ENCODE measurements around the gene AMBP. TPM values are rescaled to one million over a fixed set of nuclear protein-coding genes. Genes with fewer than 3 reads are reported as not detected.

The AMBP gene
- total RNA-seq, 1 experiment from 2014 or later: 0.20 TPM

DNA sequence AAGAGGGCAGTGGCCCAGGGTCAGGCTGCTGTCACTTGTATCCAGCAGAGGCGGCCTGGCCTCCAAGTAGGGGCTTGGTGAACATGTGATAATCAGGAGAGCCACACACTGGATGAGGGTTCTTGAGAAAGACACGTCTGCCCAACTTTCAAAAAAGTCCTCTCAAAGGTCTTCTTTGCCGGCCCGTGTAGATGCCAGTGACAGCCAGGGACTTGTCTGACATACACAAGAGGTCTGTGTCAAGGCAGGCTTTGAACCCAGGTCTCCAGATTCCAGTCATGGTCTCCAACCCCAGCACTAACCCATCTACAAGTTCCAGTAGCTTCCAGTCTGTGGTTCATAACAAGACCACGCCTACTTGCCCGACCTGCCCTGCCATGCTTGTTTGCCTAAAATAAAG is 7.9 kb upstream of the AMBP start:
- Histone ChIP-seq H2BK5ac (ENCODE audit: insufficient read length, low read length) (no peak overlapping the region), H3K56ac (ENCODE audit: insufficient read length, low read depth, low read length) (no peak overlapping the region), H3K27me3 (ENCODE audit: insufficient read depth, low read length) (no peaks in the 10 kb centered on the region), H3K4ac (ENCODE audit: low read depth, low read length) (no peak overlapping the region), H3K23ac (ENCODE audit: insufficient read length, low read depth, low read length) (no peak overlapping the region), H3K14ac (ENCODE audit: insufficient read depth, low read length) (no peak overlapping the region), H2BK20ac (ENCODE audit: low read depth, low read length, poor library complexity, severe bottlenecking) (no peak overlapping the region), H4K20me1 (ENCODE audit: control insufficient read depth, insufficient read depth, insufficient read length) (no peaks in the 10 kb centered on the region), H3T11ph (ENCODE audit: low read length) (no peak overlapping the region), H3K79me1 (ENCODE audit: insufficient read depth, low read depth, low read length, poor library complexity, severe bottlenecking) (no peaks in the 10 kb centered on the region), H3K27ac (ENCODE audit: insufficient read length, low read depth, low read length) (no peak overlapping the region), H3K79me2 (ENCODE audit: insufficient read depth, low read length) (no peaks in the 10 kb centered on the region), H3K9me3 (ENCODE audit: control insufficient read depth, low read depth, low read length) (no peaks in the 10 kb centered on the region), H4K91ac (ENCODE audit: insufficient read length, low read depth, low read length) (no peak overlapping the region), H3K18ac (ENCODE audit: insufficient read length, low read depth, low read length) (no peak overlapping the region), H3K9ac (ENCODE audit: extremely low read depth, insufficient read length, low read length) (no peak overlapping the region), H2BK12ac (ENCODE audit: insufficient read length, low read depth, low read length) (no peak overlapping the region), H2AK5ac (ENCODE audit: insufficient read length, low read length) (no peak overlapping the region), H2BK15ac (ENCODE audit: low read depth, low read length) (no peak overlapping the region), H3K23me2 (ENCODE audit: insufficient read length, low read depth, low read length, poor library complexity, severe bottlenecking) (no peaks in the 10 kb centered on the region), H2AFZ (ENCODE audit: low read length) (no peak overlapping the region), H3K4me2 (ENCODE audit: insufficient read depth, insufficient read length, low read length) (no peak overlapping the region), H4K5ac (ENCODE audit: insufficient read length, low read depth, low read length) (no peak overlapping the region), H3K4me1 (ENCODE audit: insufficient read depth, low read length) (no peaks in the 10 kb centered on the region), H2BK120ac (ENCODE audit: low read depth, low read length, poor library complexity, severe bottlenecking) (no peak overlapping the region), H4K8ac (replicated peaks; ENCODE audit: insufficient read length, low read depth, low read length) (no peak overlapping the region)
- peaks cover 25% of the 10 kb centered on the region for H3K27me3 Mint-ChIP-seq (ENCODE audit: low read depth)
- H3K9me3 Mint-ChIP-seq: no peaks in the 10 kb centered on the region
- H3K4me3 Mint-ChIP-seq: no peak overlapping the region
- TF ChIP-seq, protein P1, sequence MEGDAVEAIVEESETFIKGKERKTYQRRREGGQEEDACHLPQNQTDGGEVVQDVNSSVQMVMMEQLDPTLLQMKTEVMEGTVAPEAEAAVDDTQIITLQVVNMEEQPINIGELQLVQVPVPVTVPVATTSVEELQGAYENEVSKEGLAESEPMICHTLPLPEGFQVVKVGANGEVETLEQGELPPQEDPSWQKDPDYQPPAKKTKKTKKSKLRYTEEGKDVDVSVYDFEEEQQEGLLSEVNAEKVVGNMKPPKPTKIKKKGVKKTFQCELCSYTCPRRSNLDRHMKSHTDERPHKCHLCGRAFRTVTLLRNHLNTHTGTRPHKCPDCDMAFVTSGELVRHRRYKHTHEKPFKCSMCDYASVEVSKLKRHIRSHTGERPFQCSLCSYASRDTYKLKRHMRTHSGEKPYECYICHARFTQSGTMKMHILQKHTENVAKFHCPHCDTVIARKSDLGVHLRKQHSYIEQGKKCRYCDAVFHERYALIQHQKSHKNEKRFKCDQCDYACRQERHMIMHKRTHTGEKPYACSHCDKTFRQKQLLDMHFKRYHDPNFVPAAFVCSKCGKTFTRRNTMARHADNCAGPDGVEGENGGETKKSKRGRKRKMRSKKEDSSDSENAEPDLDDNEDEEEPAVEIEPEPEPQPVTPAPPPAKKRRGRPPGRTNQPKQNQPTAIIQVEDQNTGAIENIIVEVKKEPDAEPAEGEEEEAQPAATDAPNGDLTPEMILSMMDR (conservative IDR thresholded peaks at IDR 0.05): no peak
- H3K27ac Mint-ChIP-seq: no peak overlapping the region
- DNase-seq: no peak
- H3K4me1 Mint-ChIP-seq: 0 out of 4 replicates have a peak, but pooled peaks cover 0 to 3% of the 10 kb centered on the region in 2 experiments
- WGBS (ENCODE audit: extremely low coverage, insufficient read length, low lambda C conversion rate): no CpG with 5 or more reads among the region's 6 CpGs
- no peaks in the 10 kb centered on the region for H3K36me3 Mint-ChIP-seq (ENCODE audit: insufficient read depth in 1 of 3, low read depth in 3 of 3)
